NB4 (cell line): ENCODE measurements around the gene CHRD.

Source experiments
- CTCF ChIP-seq: IDR thresholded peaks from one replicate; pipeline ENCODE4 v1.5.1; 2012; ENCODE audit warnings: low read depth, low read length
- MAX ChIP-seq: IDR thresholded peaks from 2 replicates; pipeline ENCODE4 v1.6.1; 2011; ENCODE audit warnings: low read depth, low read length
- MYC ChIP-seq: IDR thresholded peaks from 2 replicates; pipeline ENCODE4 v1.6.1; 2011; ENCODE audit warnings: low read depth, low read length
- POLR2A ChIP-seq: IDR thresholded peaks from 2 replicates; pipeline ENCODE4 v1.6.1; 2011; ENCODE audit warnings: mild to moderate bottlenecking; ENCODE audit not compliant: insufficient read length; ENCODE audit errors: extremely low read depth

- no peak for TF ChIP-seq CTCF
- TF ChIP-seq POLR2A = no peak
- TF ChIP-seq MYC = no peak
- no peak for TF ChIP-seq MAX
These were observed 46.7 kb upstream of the CHRD start for GRCh38 chr3:184333190-184333589.
